Karpas-422 (cell line): Measurements from ENCODE around the gene MED26. TPM values are rescaled to one million over a fixed set of nuclear protein-coding genes. Genes with fewer than 3 reads are reported as not detected.

ENCODE experiments used
- DNase-seq: peaks from one replicate; pipeline ENCODE4 v3.0.0-alpha.2; 2015
- H2AFZ ChIP-seq: fragments of 200-600 bp; sonication (generic); 2 replicates; pipeline ENCODE4 v1.6.1; 2014; ENCODE audit warnings: antibody characterized with exemption, low read length, mixed read lengths
- H3K27ac ChIP-seq: fragments of 200-600 bp; sonication (generic); 2 replicates; pipeline ENCODE4 v1.5.1; 2014; ENCODE audit warnings: mild to moderate bottlenecking, low read length, moderate library complexity
- H3K27me3 ChIP-seq: fragments of 200-600 bp; sonication (generic); 2 replicates; pipeline ENCODE4 v1.6.1; 2014; ENCODE audit warnings: low read length, mixed read lengths
- H3K36me3 ChIP-seq: fragments of 200-600 bp; sonication (generic); 2 replicates; pipeline ENCODE4 v1.6.1; 2014; ENCODE audit warnings: low read length, mixed read lengths; ENCODE audit not compliant: insufficient read depth
- H3K4me1 ChIP-seq: fragments of 200-600 bp; sonication (generic); 2 replicates; pipeline ENCODE4 v1.6.1; 2014; ENCODE audit warnings: mild to moderate bottlenecking, low read length, mixed read lengths
- H3K4me2 ChIP-seq: fragments of 200-600 bp; sonication (generic); 2 replicates; pipeline ENCODE4 v1.6.1; 2014; ENCODE audit warnings: low read length, low read depth, mild to moderate bottlenecking; ENCODE audit not compliant: poor library complexity, severe bottlenecking
- H3K4me3 ChIP-seq: fragments of 200-600 bp; sonication (generic); 2 replicates; pipeline ENCODE4 v1.5.1; 2014; ENCODE audit warnings: mild to moderate bottlenecking, antibody characterized with exemption, low read length, mixed read lengths
- H3K79me2 ChIP-seq: fragments of 200-600 bp; sonication (generic); 2 replicates; pipeline ENCODE4 v1.6.1; 2014; ENCODE audit warnings: mild to moderate bottlenecking, low read length, mixed read lengths
- H3K9ac ChIP-seq: fragments of 200-600 bp; sonication (generic); 2 replicates; pipeline ENCODE4 v1.6.0; 2014; ENCODE audit warnings: low read length
- H3K9me2 ChIP-seq: fragments of 200-600 bp; sonication (generic), shearing (Covaris generic); replicated peaks from 2 replicates; pipeline ENCODE4 v1.6.0; 2014; ENCODE audit warnings: mild to moderate bottlenecking, low read length, moderate library complexity; ENCODE audit not compliant: insufficient read depth
- H3K9me3 ChIP-seq: fragments of 300-700, 200-600 bp; sonication (generic); 2 replicates; pipeline ENCODE4 v1.6.1; 2014; ENCODE audit warnings: low read length, mixed read lengths
- H4K20me1 ChIP-seq: fragments of 200-600 bp; sonication (generic); 2 replicates; pipeline ENCODE4 v1.6.1; 2014; ENCODE audit warnings: mild to moderate bottlenecking, antibody characterized with exemption, low read length, low read depth; ENCODE audit not compliant: insufficient read depth
- total RNA-seq: library from RNA; depleted of rRNA; stranded (reverse); fragments of >200 nt; shearing (Covaris generic); gene quantifications from 2 replicates; pipeline ENCODE4 v1.2.3, GENCODE V29; 2014; ENCODE audit warnings: low replicate concordance

MED26 gene
- total RNA-seq, 1 experiment from 2014 or later: 15.0 TPM

GRCh38 chr19:16668176-16668575 is 40.2 kb upstream of the MED26 start:
- H3K36me3 ChIP-seq: no peaks in the 10 kb centered on the region

GRCh38 chr19:16661480-16662034 is 33.6 kb upstream of the MED26 start:
- peaks cover 77% of the 10 kb centered on the region for H3K79me2 ChIP-seq
- peak overlapping the region; percentile 81 for H2AFZ ChIP-seq
- peak overlapping the region; percentile 100 for H3K4me2 ChIP-seq
- no peaks in the 10 kb centered on the region for H3K9me2 ChIP-seq
- peak overlapping the region; percentile 95 for H3K9ac ChIP-seq
- H3K4me1 ChIP-seq: peaks cover 38% of the 10 kb centered on the region
- peaks cover 20% of the 10 kb centered on the region; the same call in 1 of the 2 replicates for H3K36me3 ChIP-seq
- peak overlapping the region; percentile 81 for H3K27ac ChIP-seq
- H3K27me3 ChIP-seq: no peaks in the 10 kb centered on the region
- DNase-seq: peak; percentile 69
- peaks cover 32% of the 10 kb centered on the region for H4K20me1 ChIP-seq
- no peaks in the 10 kb centered on the region for H3K9me3 ChIP-seq
- peak overlapping the region; percentile 91 for H3K4me3 ChIP-seq

More at GRCh38 chr19:16668176-16668575, 40.2 kb upstream of the MED26 start:
- Histone ChIP-seq H2AFZ (no peak overlapping the region), H3K9me2 (no peaks in the 10 kb centered on the region), H3K27me3 (no peaks in the 10 kb centered on the region), H3K4me1 (peaks cover 9% of the 10 kb centered on the region), H3K27ac (no peak overlapping the region), H3K9ac (no peak overlapping the region), H3K4me3 (no peak overlapping the region), H3K79me2 (peaks cover 28% of the 10 kb centered on the region), H3K4me2 (no peak overlapping the region), H4K20me1 (no peaks in the 10 kb centered on the region), H3K9me3 (no peaks in the 10 kb centered on the region)
- no peak for DNase-seq

DNA sequence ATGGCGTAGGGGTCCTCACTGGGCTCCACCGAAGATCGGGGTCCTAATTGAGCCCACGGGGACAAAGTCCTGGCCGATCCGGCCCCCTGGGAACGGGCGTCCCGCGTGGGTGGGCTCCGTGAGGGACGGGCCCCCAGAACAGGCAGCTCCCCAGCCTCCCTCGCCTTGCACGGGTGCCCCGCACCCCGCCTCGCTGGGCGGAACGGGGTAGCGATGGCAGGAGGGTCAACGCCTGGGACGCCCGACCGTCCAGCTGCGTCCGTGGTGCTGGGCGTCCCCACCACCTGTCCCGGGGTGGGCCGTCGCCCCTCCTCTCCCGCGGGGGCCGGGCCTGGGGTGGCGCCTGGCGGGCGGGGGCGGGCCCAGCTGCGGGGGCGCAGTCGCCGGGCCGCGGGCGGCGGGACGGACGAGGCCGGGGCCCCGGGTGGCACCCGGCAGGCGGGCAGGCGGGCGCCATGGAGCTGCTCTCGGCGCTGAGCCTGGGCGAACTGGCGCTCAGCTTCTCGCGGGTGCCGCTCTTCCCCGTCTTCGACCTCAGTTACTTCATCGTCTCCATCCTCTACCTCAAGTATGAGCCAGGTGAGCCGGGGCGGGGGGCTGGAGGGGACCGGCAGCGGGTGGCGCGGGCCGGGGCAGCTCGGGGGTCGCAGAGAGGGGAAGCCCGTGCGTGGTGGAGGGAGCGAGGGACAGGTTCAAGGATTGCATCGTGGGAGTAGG is 32.9 kb upstream of the MED26 start, which contains the start of gene TMEM38A:
Gene TMEM38A, plus strand, starts transcription at position 377 of the 717 bp plus-strand sequence. Its CDS starts 79 bp downstream, at position 456.
- Histone ChIP-seq H3K9me2 (no peaks in the 10 kb centered on the region), H3K9ac (peak within 1 kb of the TSS; percentile 95), H3K27me3 (no peaks in the 10 kb centered on the region), H3K4me3 (peak within 1 kb of the TSS; percentile 91), H2AFZ (peak within 1 kb of the TSS; percentile 88), H3K79me2 (peaks cover 78% of the 10 kb centered on the region), H3K36me3 (peaks cover 26% of the 10 kb centered on the region), H3K4me1 (peaks cover 38% of the 10 kb centered on the region), H3K27ac (peak within 1 kb of the TSS; percentile 88), H3K4me2 (peak within 1 kb of the TSS; percentile 100), H3K9me3 (no peaks in the 10 kb centered on the region), H4K20me1 (peaks cover 35% of the 10 kb centered on the region)
- DNase-seq: peak; percentile 62

GRCh38 chr19:16659832-16660708 is 32.1 kb upstream of the MED26 start, which contains the start of gene SMIM7:
TSS of gene SMIM7 (minus strand) at chr19:16660144. CDS start at chr19:16660110, 34 bp downstream.
- H3K4me1 ChIP-seq: peaks cover 39% of the 10 kb centered on the region
- no peaks in the 10 kb centered on the region for H3K9me3 ChIP-seq
- H3K79me2 ChIP-seq: peaks cover 76% of the 10 kb centered on the region

DNA sequence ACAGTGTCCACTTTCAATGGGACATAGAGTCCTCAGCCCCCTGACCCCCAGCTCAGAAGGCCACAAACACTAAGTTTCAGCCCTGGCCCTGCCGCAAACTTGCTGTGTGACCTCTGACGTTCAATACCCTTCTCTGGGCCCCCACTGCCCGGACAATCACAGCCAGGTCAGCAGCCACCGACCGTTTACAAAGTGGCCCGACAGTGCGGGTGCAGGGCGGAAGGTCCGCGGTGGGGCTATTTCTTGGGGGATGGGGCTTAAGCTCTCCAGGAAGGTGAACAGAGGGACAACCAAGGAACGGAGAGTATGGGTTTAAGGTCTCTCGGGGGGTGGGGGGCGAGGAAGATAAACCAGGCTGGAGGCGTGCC is 31.4 kb upstream of the MED26 start:
- no peak for DNase-seq
- Histone ChIP-seq H3K36me3 (peaks cover 38% of the 10 kb centered on the region), H3K27ac (peak overlapping the region; percentile 79; the same call in 1 of the 2 replicates), H3K4me2 (peak overlapping the region; percentile 98), H3K79me2 (peaks cover 81% of the 10 kb centered on the region), H3K9ac (peak overlapping the region; percentile 86), H4K20me1 (peaks cover 42% of the 10 kb centered on the region), H3K27me3 (no peaks in the 10 kb centered on the region), H2AFZ (no peak overlapping the region), H3K4me3 (peak overlapping the region; percentile 91), H3K4me1 (peaks cover 43% of the 10 kb centered on the region), H3K9me3 (no peaks in the 10 kb centered on the region), H3K9me2 (no peaks in the 10 kb centered on the region)

More at GRCh38 chr19:16659832-16660708, 32.1 kb upstream of the MED26 start, which contains the start of gene SMIM7:
- Histone ChIP-seq H3K9ac (peak within 1 kb of the TSS; percentile 95), H3K9me2 (no peaks in the 10 kb centered on the region), H4K20me1 (peaks cover 37% of the 10 kb centered on the region), H3K36me3 (peaks cover 31% of the 10 kb centered on the region), H3K27ac (peak within 1 kb of the TSS; percentile 88), H2AFZ (peak within 1 kb of the TSS; percentile 88; the same call in 1 of the 2 replicates), H3K4me3 (peak within 1 kb of the TSS; percentile 91), H3K4me2 (peak within 1 kb of the TSS; percentile 100), H3K27me3 (no peaks in the 10 kb centered on the region)
- peak; percentile 100 for DNase-seq

- no peak overlapping the region for H3K27ac ChIP-seq
- H3K36me3 ChIP-seq: peaks cover 56% of the 10 kb centered on the region
- H3K4me1 ChIP-seq: peaks cover 38% of the 10 kb centered on the region
- H3K9ac ChIP-seq: no peak overlapping the region
- DNase-seq: no peak
- no peaks in the 10 kb centered on the region for H3K9me2 ChIP-seq
- H4K20me1 ChIP-seq: peaks cover 49% of the 10 kb centered on the region
- H3K27me3 ChIP-seq: no peaks in the 10 kb centered on the region
- H3K4me2 ChIP-seq: no peak overlapping the region
- H2AFZ ChIP-seq: no peak overlapping the region
- no peaks in the 10 kb centered on the region for H3K9me3 ChIP-seq
- peaks cover 79% of the 10 kb centered on the region for H3K79me2 ChIP-seq
- H3K4me3 ChIP-seq: no peak overlapping the region
These were observed 29.4 kb upstream of the MED26 start for GRCh38 chr19:16657384-16657783.

GRCh38 chr19:16655727-16656126 is 27.7 kb upstream of the MED26 start:
- Histone ChIP-seq H3K79me2 (peaks cover 68% of the 10 kb centered on the region), H3K4me1 (peaks cover 24% of the 10 kb centered on the region), H3K4me3 (no peak overlapping the region), H2AFZ (no peak overlapping the region), H3K9me2 (no peaks in the 10 kb centered on the region), H3K27me3 (no peaks in the 10 kb centered on the region), H4K20me1 (peaks cover 51% of the 10 kb centered on the region), H3K36me3 (peaks cover 63% of the 10 kb centered on the region), H3K9me3 (no peaks in the 10 kb centered on the region), H3K4me2 (no peak overlapping the region), H3K27ac (no peak overlapping the region), H3K9ac (no peak overlapping the region)
- DNase-seq: no peak
